ENCODE measurements around the gene SBK3.
A peak's percentile ranks its signal among the peaks of the same experiment; 100 is the strongest.

SBK3 gene

DNA sequence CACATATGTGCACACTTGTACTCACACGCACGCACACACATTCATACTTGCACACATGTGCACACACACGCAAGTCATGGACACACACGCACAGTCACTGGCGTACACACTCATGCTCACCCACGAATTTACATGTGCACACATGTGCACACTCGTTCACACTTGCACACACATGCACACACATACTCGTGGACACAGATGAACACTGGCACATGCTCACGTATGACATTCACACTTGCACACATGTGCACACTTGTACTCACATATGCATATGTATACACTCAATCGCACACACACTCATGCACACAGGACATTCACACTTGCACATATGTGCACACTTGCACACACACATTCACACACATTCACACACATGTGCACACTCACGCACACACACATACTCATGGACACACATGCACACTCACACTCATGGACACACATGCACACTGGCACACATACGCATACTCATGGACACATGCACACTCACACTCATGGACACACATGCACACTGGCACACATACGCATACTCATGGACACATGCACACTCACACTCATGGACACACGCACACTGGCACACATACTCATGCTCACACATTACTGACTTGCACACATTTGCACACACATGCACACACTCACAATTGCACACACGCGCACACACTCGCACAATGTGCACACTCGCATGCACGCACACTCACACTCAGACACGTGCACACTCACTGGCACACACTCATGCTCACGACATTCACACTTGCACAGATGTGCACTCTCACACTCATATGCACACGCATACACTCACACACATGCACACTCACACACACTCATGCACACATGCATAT is 17.9 kb downstream of the SBK3 start:
- peak; percentile 38 for FAIRE-seq
- no peak for TF ChIP-seq POLR2A (IDR thresholded peaks at IDR 0.05; ENCODE audit: low read depth, low read length)
- no peak for TF ChIP-seq SPI1 (IDR thresholded peaks at IDR 0.05; ENCODE audit: low read depth, low read length)
- no peak for TF ChIP-seq POLR2AphosphoS5 (IDR thresholded peaks at IDR 0.05; ENCODE audit: low read depth, low read length)
- TF ChIP-seq PAX5 (IDR thresholded peaks at IDR 0.05; ENCODE audit: insufficient read depth, low read length, severe bottlenecking): no peak
- TF ChIP-seq POU2F2 (IDR thresholded peaks at IDR 0.05; ENCODE audit: low read depth, low read length): no peak
- TF ChIP-seq TAF1 (IDR thresholded peaks at IDR 0.05; ENCODE audit: low read depth, low read length): no peak
- no peak for DNase-seq (ENCODE audit: insufficient read length, low spot score)

DNA sequence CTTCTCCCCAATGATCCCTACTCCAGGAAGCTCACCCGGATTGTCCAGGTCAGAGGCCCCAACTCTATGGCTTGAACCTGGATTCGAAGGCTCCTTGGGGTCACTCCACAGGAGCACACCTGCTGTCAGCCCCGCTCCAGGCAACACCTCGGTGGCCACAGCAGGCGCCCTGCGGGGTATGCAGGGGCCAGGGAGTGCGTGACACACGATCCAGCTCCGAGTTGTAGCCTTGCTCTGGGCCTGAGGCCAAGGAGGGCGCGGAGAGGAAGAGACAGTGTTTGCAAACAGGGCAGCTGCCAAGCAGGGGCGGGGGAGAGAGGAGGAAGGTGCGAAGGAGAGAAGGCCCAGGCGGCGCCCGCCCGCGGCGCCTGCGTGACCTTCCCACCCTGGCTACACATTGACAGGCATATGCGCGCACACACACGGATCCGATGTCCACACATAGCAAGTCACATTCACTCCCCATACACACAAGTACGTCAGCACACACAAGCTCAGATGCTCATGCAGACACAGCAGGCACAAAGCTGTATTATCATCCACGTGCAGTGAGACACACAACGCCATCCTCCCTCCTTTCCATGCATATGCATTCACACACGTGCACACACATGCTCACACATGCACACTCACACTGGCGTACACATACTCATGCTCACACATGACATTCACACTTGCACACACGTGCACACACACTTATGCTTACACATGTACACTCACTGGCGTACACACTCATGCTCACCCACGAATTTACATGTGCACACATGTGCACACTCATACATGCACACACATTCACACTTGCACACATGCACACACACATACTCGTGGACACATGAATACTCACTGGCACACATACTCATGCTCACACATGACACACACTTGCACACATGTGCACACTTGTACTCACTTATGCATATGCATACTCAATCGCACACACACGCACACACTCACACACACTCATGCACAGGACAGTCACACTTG is 18.8 kb downstream of the SBK3 start:
- peak; percentile 83 for FAIRE-seq
- no peak for DNase-seq (ENCODE audit: insufficient read length, low spot score)
- no peak for TF ChIP-seq POLR2AphosphoS5 (IDR thresholded peaks at IDR 0.05; ENCODE audit: low read depth, low read length)
- TF ChIP-seq SPI1 (IDR thresholded peaks at IDR 0.05; ENCODE audit: low read depth, low read length): no peak
- no peak for TF ChIP-seq TAF1 (IDR thresholded peaks at IDR 0.05; ENCODE audit: low read depth, low read length)
- no peak for TF ChIP-seq POLR2A (IDR thresholded peaks at IDR 0.05; ENCODE audit: low read depth, low read length)
- no peak; the same call in 1 of the 2 replicates for TF ChIP-seq POU2F2 (IDR thresholded peaks at IDR 0.05; ENCODE audit: low read depth, low read length)
- no peak for TF ChIP-seq PAX5 (IDR thresholded peaks at IDR 0.05; ENCODE audit: insufficient read depth, low read length, severe bottlenecking)

DNA sequence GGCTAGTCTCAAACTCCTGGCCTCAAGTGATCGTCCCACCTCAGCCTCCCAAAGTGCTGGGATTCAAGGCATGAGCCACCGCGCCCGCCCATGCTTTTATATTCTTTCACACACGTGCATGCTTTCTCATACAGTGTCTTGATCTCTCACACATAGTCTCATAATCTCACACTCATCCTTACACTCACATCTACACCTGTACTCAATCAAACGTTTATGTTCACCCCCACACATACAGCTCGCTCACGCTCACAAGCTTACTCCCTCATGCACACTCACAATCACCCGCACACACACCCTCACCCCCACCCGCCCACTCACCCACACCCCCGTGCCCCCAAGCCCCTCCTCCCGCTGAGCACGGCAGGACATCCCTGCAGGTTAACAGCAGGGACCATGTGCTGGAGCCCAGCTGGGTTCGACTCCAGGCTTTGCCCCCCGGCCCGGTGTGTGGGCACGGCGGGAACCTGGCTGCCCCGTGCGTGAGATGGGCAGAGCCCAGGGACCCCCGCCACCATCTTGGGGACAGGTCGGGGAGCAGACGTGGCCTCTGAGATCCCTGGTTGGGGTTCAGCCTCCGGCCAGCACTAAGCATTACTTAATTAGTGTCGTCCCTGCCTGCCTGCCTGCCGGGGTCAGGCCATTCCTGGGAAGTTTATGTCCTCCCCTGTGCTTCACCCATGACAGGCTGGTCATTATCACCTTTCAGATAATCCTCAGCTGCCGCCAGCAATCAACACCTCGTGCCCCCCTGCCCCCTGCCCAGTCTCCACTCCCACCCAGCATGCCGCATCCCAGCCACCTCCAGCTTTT is 19.8 kb downstream of the SBK3 start:
- TF ChIP-seq TAF1 (IDR thresholded peaks at IDR 0.05; ENCODE audit: low read depth, low read length): no peak
- TF ChIP-seq POLR2AphosphoS5 (IDR thresholded peaks at IDR 0.05; ENCODE audit: low read depth, low read length): no peak
- no peak for TF ChIP-seq PAX5 (IDR thresholded peaks at IDR 0.05; ENCODE audit: insufficient read depth, low read length, severe bottlenecking)
- TF ChIP-seq POLR2A (IDR thresholded peaks at IDR 0.05; ENCODE audit: low read depth, low read length): no peak
- no peak for FAIRE-seq
- DNase-seq (ENCODE audit: insufficient read length, low spot score): no peak

DNA sequence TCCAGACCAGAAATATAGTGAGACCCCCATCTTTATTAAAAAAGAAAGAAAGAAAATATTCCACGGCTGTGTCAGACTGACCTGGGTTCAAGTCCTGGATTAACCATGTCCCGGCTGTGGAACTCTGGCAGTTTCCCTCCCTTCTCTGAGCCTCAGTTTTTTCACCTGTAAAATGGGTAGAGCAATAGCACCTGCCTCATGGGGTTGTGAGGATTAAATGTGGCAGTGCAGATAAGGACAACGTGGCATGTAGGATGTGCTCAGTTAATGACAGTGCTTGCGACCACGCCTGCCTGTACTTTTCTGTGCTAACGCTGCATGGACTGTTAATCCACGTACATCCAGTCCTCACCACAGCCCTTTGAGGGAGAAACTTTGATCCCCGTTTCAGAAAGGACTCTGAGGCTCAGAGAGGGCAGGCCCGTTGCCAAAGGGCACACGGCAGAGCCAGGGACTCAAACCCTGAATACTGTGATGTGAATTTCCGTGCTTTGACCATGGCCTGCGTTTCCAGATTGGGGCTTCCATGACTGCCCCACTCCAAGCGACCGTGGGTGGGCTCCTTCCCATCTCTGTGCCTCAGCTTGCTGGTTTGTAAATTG is 24.6 kb downstream of the SBK3 start:
- no peak for TF ChIP-seq POLR2A (IDR thresholded peaks at IDR 0.05; ENCODE audit: low read depth, low read length)
- no peak for TF ChIP-seq SPI1 (IDR thresholded peaks at IDR 0.05; ENCODE audit: low read depth, low read length)
- TF ChIP-seq TAF1 (IDR thresholded peaks at IDR 0.05; ENCODE audit: low read depth, low read length): no peak
- no peak for TF ChIP-seq POLR2AphosphoS5 (IDR thresholded peaks at IDR 0.05; ENCODE audit: low read depth, low read length)
- no peak for TF ChIP-seq POU2F2 (IDR thresholded peaks at IDR 0.05; ENCODE audit: low read depth, low read length)
- no peak for TF ChIP-seq PAX5 (IDR thresholded peaks at IDR 0.05; ENCODE audit: insufficient read depth, low read length, severe bottlenecking)
- DNase-seq (ENCODE audit: insufficient read length, low spot score) (no peak), FAIRE-seq (no peak)

DNA sequence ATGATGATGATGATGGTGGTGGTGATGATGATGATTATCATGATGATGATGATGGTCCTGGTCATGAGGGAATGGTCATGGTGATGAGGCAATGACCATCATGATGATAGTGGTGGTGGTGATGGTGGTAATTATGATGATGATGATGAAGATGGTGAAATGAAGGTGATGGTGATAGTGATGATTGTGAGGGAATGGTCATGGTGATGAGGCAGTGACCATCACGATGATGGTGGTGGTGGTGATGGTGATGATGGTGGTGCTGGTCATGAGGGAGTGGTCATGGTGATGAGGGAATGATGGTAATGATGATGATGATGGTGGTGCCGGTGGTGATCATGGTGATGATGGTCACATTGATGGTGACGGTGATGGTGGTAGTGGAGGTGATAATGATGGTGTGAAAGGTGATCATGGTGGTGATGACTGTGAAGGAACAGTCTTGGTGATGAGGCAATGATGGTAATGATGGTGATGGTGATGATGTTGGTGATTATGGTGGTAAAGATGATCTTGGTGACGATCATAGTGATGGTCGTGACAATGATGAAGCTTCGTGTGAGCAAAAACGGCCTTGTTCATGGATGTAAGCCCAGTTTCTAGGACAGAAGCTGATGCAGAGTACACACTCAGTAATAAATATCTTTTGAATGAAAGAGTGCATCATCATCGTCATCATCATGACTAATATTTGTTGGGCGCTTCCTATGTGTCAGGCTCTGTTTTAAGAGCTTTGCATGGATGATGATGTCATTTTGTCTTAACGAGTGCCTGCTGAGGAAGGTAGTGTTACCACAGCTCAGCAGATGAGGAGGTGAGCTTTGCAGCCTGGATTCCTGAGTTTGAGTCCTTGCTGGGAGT is 25.7 kb downstream of the SBK3 start:
- FAIRE-seq: peak; percentile 51
- no peak for DNase-seq (ENCODE audit: insufficient read length, low spot score)
- TF ChIP-seq POU2F2 (IDR thresholded peaks at IDR 0.05; ENCODE audit: low read depth, low read length) (no peak), POLR2AphosphoS5 (IDR thresholded peaks at IDR 0.05; ENCODE audit: low read depth, low read length) (no peak), PAX5 (IDR thresholded peaks at IDR 0.05; ENCODE audit: insufficient read depth, low read length, severe bottlenecking) (no peak), SPI1 (IDR thresholded peaks at IDR 0.05; ENCODE audit: low read depth, low read length) (no peak), TAF1 (IDR thresholded peaks at IDR 0.05; ENCODE audit: low read depth, low read length) (no peak), POLR2A (IDR thresholded peaks at IDR 0.05; ENCODE audit: low read depth, low read length) (no peak)

DNA sequence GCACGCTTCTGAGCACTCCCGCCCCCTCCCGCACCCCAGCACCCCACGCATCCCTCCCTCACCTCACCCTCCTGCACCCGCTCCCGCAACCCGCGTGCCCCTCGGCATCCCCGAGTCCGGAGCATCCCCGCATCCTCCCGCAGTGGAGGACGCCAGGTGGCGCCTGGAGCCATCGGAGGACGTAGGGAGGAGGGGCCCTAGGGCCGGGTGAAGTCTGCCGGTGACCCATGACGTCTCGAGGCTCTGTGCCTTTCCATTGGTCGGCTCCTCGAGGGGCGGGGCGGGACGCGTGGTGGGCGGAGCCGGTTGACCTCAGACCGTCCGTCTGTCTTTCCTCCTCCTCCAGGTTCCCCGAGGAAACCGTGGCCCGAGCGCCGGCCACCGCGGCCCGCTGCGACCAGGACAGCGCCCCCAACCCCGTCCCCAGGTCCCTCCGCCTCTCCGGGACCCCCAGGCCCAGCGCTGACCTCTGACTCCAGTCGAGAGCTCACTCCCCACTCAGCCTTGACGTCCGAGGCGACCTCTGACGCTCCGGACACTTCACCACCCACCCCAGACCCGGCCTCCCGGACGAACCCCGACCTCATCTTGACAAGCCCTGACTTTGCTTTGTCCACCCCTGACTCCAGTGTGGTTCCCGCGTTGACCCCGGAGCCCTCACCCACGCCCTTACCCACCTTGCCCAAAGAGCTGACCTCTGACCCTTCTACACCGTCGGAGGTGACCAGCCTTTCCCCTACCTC is 28.3 kb downstream of the SBK3 start:
- FAIRE-seq (peak; percentile 99), DNase-seq (ENCODE audit: insufficient read length, low spot score) (peak; percentile 100)
- TF ChIP-seq SPI1 (IDR thresholded peaks at IDR 0.05; ENCODE audit: low read depth, low read length): no peak
- no peak for TF ChIP-seq PAX5 (IDR thresholded peaks at IDR 0.05; ENCODE audit: insufficient read depth, low read length, severe bottlenecking)
- TF ChIP-seq POLR2AphosphoS5 (IDR thresholded peaks at IDR 0.05; ENCODE audit: low read depth, low read length): no peak
- TF ChIP-seq TAF1 (IDR thresholded peaks at IDR 0.05; ENCODE audit: low read depth, low read length): no peak
- no peak for TF ChIP-seq POLR2A (IDR thresholded peaks at IDR 0.05; ENCODE audit: low read depth, low read length)
- no peak for TF ChIP-seq POU2F2 (IDR thresholded peaks at IDR 0.05; ENCODE audit: low read depth, low read length)

DNA sequence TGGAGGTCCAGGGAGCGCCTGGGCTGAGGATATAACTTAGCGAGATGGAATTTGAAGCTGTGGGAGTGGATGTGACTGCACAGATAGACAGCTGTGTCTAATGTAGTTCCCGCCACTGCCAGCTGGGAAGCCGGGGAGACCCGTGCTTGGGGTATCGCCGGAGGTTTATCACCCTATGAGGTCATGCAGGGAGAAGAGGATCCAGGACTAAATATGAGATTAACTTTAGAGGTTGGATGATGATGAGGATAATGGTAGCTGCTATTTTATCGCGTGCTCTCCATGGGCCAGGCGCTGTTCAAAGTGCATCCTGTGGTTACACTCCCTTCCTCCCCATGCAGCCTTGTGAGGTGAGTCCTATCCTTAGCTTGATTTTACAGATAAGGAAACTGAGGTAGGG is 37.2 kb downstream of the SBK3 start:
- no peak for FAIRE-seq
- TF ChIP-seq PAX5 (IDR thresholded peaks at IDR 0.05; ENCODE audit: insufficient read depth, low read length, severe bottlenecking): no peak
- no peak for TF ChIP-seq TAF1 (IDR thresholded peaks at IDR 0.05; ENCODE audit: low read depth, low read length)
- TF ChIP-seq POU2F2 (IDR thresholded peaks at IDR 0.05; ENCODE audit: low read depth, low read length): no peak
- no peak for TF ChIP-seq POLR2A (IDR thresholded peaks at IDR 0.05; ENCODE audit: low read depth, low read length)
- no peak for TF ChIP-seq POLR2AphosphoS5 (IDR thresholded peaks at IDR 0.05; ENCODE audit: low read depth, low read length)
- no peak for TF ChIP-seq SPI1 (IDR thresholded peaks at IDR 0.05; ENCODE audit: low read depth, low read length)
- DNase-seq (ENCODE audit: insufficient read length, low spot score): no peak

Measured in GM12891 (cell line).